ENCODE measurements around the gene FBXL2. TPM values are rescaled to one million over a fixed set of nuclear protein-coding genes. Genes with fewer than 3 reads are reported as not detected.

The FBXL2 gene
- total RNA-seq, 1 donor from 2014 or later, result 23.3 TPM

Other genes starting within 250 kb of the FBXL2 start
- 128 and 148 TPM in 2 replicates for gene GLB1, start 180.3 kb upstream of the FBXL2 start, total RNA-seq
- 15.1 TPM in 2 replicates for gene TMPPE, start 180.3 kb upstream of the FBXL2 start, total RNA-seq
- gene CRTAP, start 163.4 kb upstream of the FBXL2 start, total RNA-seq, result 144 and 145 TPM in 2 replicates
- gene SUSD5, start 58.6 kb upstream of the FBXL2 start, total RNA-seq, result 2.8 and 2.9 TPM in 2 replicates
- 65.5 and 79.3 TPM in 2 replicates for gene UBP1, start 163.0 kb downstream of the FBXL2 start, total RNA-seq

Data from astrocyte (in vitro differentiated cells and primary cell).